ENCODE data around the gene LGALSL. TPM values are rescaled to one million over a fixed set of nuclear protein-coding genes. Genes with fewer than 3 reads are reported as not detected.

LGALSL gene
- total and polyA plus RNA-seq, 9 of the 15 experiments (the other 6 are each of a cell fraction or from before 2014, with no cell fraction given), result 0.04 to 0.29 (median 0.14) TPM; not detected in 3

- in situ Hi-C loops (cut with MboI), result no loop called here
- POLR2A ChIA-PET, result no interaction called here
- no peaks in the 10 kb centered on the region for H4K20me1 ChIP-seq (replicated peaks; ENCODE audit: control insufficient read depth, insufficient read depth, low read length)
- H3K27me3 ChIP-seq (ENCODE audit: control insufficient read depth in 2 of 2, insufficient read depth in 2 of 2, low read length in 2 of 2), result peaks cover 16 to 37% of the 10 kb centered on the region in 2 experiments
- DNase-seq (ENCODE audit: extremely low read depth in 1 of 4, low spot score in 3 of 4), result no peak
- no peak for FAIRE-seq
- H3K9me1 ChIP-seq (ENCODE audit: control insufficient read depth, insufficient read depth, low read length), result no peaks in the 10 kb centered on the region
- no peak overlapping the region for H3K4me3 ChIP-seq
- WGBS (ENCODE audit: insufficient coverage, low coverage, missing lambda C conversion rate), result 0% methylated on average over 5 of the region's 5 CpGs
- H2AFZ ChIP-seq (ENCODE audit: low read depth, low read length), result no peak overlapping the region
- no peak overlapping the region for H3K9ac ChIP-seq (ENCODE audit: insufficient read depth in 1 of 2, low read depth in 2 of 2, low read length in 2 of 2)
- no peaks in the 10 kb centered on the region for H3K9me3 ChIP-seq (replicated peaks; ENCODE audit: control insufficient read depth, insufficient read depth, low read depth, low read length)
- no peaks in the 10 kb centered on the region for H3K4me1 ChIP-seq (replicated peaks in 1 of 2; ENCODE audit: control insufficient read depth in 2 of 2, insufficient read depth in 2 of 2, low read length in 2 of 2)
- TF ChIP-seq RBM22 (IDR thresholded peaks at IDR 0.05; ENCODE audit: low read depth, low read length, poor library complexity, severe bottlenecking) (no peak), TCF7L2 (IDR thresholded peaks at IDR 0.05; ENCODE audit: low read depth, low read length) (no peak), ZNF445 (CRISPR knock-in tag; IDR thresholded peaks at IDR 0.05; ENCODE audit: low read depth) (no peak), ARHGAP35 (IDR thresholded peaks at IDR 0.05; ENCODE audit: partially characterized antibody) (no peak), TAF9B (IDR thresholded peaks at IDR 0.05; ENCODE audit: partially characterized antibody) (no peak)
- TF ChIP-seq, protein P1, sequence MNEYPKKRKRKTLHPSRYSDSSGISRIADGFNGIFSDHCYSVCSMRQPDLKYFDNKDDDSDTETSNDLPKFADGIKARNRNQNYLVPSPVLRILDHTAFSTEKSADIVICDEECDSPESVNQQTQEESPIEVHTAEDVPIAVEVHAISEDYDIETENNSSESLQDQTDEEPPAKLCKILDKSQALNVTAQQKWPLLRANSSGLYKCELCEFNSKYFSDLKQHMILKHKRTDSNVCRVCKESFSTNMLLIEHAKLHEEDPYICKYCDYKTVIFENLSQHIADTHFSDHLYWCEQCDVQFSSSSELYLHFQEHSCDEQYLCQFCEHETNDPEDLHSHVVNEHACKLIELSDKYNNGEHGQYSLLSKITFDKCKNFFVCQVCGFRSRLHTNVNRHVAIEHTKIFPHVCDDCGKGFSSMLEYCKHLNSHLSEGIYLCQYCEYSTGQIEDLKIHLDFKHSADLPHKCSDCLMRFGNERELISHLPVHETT (CRISPR knock-in tag; conservative IDR thresholded peaks at IDR 0.05 in 1 of 2, IDR thresholded peaks at IDR 0.05 in 1 of 2), result no peak
- no peak overlapping the region for H3K4me2 ChIP-seq (ENCODE audit: insufficient read depth, low read length)
- H3K36me3 ChIP-seq (ENCODE audit: control insufficient read depth, insufficient read depth, low read length), result no peaks in the 10 kb centered on the region
- intact Hi-C loops (cut with micrococcal nuclease), result no loop called here
- no peak for ATAC-seq
- BruUV-seq (replicated peaks), result no TSS peak
- CTCF ChIA-PET (ENCODE audit: low intra/inter-chr PET ratio), result no interaction called here
- H3K79me2 ChIP-seq (ENCODE audit: control insufficient read depth, insufficient read depth, low read length), result no peaks in the 10 kb centered on the region
- no peak overlapping the region for H3K27ac ChIP-seq (ENCODE audit: extremely low read depth, low read depth, low read length)
These were observed 46.6 kb downstream of the LGALSL start for GRCh38 chr2:64500549-64500948.

Data from K562 (cell line).